ENCODE measurements around the gene GAL3ST1.
A peak's percentile ranks its signal among the peaks of the same experiment; 100 is the strongest.

Gene GAL3ST1

GRCh38 chr22:30611197-30611596 lies 36.7 kb upstream of the GAL3ST1 start:
- no peak for TF ChIP-seq CTCF (IDR thresholded peaks at IDR 0.05; ENCODE audit: low read depth, low read length)
- no peak for DNase-seq (ENCODE audit: extremely low read depth, low read depth)

- no peak for TF ChIP-seq CTCF (IDR thresholded peaks at IDR 0.05; ENCODE audit: low read depth, low read length)
- no peak for DNase-seq (ENCODE audit: extremely low read depth, low read depth)
Measured at GRCh38 chr22:30610299-30610698, 35.8 kb upstream of the GAL3ST1 start.

- peak; percentile 36 for DNase-seq (ENCODE audit: extremely low read depth, low read depth)
- TF ChIP-seq CTCF (IDR thresholded peaks at IDR 0.05; ENCODE audit: low read depth, low read length): no peak
Measured at GRCh38 chr22:30609260-30610185, 35.1 kb upstream of the GAL3ST1 start.

- no peak for DNase-seq (ENCODE audit: extremely low read depth, low read depth)
- no peak for TF ChIP-seq CTCF (IDR thresholded peaks at IDR 0.05; ENCODE audit: low read depth, low read length)
Measured at GRCh38 chr22:30607939-30608338, 33.5 kb upstream of the GAL3ST1 start.

- no peak for DNase-seq (ENCODE audit: extremely low read depth, low read depth)
- no peak for TF ChIP-seq CTCF (IDR thresholded peaks at IDR 0.05; ENCODE audit: low read depth, low read length)
Measured at GRCh38 chr22:30607300-30607930, 33.0 kb upstream of the GAL3ST1 start.

- TF ChIP-seq CTCF (IDR thresholded peaks at IDR 0.05; ENCODE audit: low read depth, low read length): no peak
- DNase-seq (ENCODE audit: extremely low read depth, low read depth): peak; percentile 39
Measured at GRCh38 chr22:30606455-30607299, 32.2 kb upstream of the GAL3ST1 start, which contains the start of gene TCN2. TSS of gene TCN2 (plus strand) at chr22:30607174. CDS start at chr22:30607332, 158 bp downstream.

All from AG09319 (cell line).